ENCODE results near the gene SLC25A5. TPM values are rescaled to one million over a fixed set of nuclear protein-coding genes. Genes with fewer than 3 reads are reported as not detected.
"Not testable (repeated sequence)": the region's sequence is repeated elsewhere in the genome, so short reads cannot be mapped to it uniquely, and the experiment has no call there.

The SLC25A5 gene
- total RNA-seq, 2 experiments from 2014 or later: 705 to 726 TPM

GRCh38 chrX:119500061-119500800 is 32.0 kb downstream of the SLC25A5 start:
- ChIA-PET POLR2A (interaction anchor here (0.5 kb wide), 1 partner anchor 221 kb away, joined by 3 read pairs; no protein-coding TSS in a partner anchor), CTCF (interaction anchor here (1.0 kb wide), 1 partner anchor 17 kb away, joined by 3 read pairs; no protein-coding TSS in a partner anchor)

- POLR2A ChIA-PET: no interaction called here
- CTCF ChIA-PET: no interaction called here
Measured at GRCh38 chrX:119501511-119502148, 33.4 kb downstream of the SLC25A5 start.

GRCh38 chrX:119502727-119503483 is 34.7 kb downstream of the SLC25A5 start:
- CTCF ChIA-PET: interaction anchor here (0.9 to 1.3 kb wide), 2 partner anchors 9 to 227 kb away, joined by 3 to 4 read pairs; no protein-coding TSS in a partner anchor
- POLR2A ChIA-PET: no interaction called here

GRCh38 chrX:119503484-119503861 is 35.2 kb downstream of the SLC25A5 start:
- ChIA-PET POLR2A (no interaction called here), CTCF (interaction anchor here (0.9 to 1.3 kb wide), 2 partner anchors 10 to 226 kb away, joined by 3 to 4 read pairs; no protein-coding TSS in a partner anchor)

GRCh38 chrX:119505145-119505544 is 36.9 kb downstream of the SLC25A5 start:
- POLR2A ChIA-PET: not testable (repeated sequence)
- CTCF ChIA-PET: interaction anchor here (0.7 kb wide), 2 partner anchors 226 to 613 kb away, joined by 3 to 5 read pairs; no protein-coding TSS in a partner anchor

- ChIA-PET POLR2A (interaction anchor here (0.5 kb wide), 1 partner anchor 476 kb away, joined by 4 read pairs; no protein-coding TSS in a partner anchor), CTCF (no interaction called here)
Measured at GRCh38 chrX:119505945-119506344, 37.7 kb downstream of the SLC25A5 start.

GRCh38 chrX:119507206-119507605 is 39.0 kb downstream of the SLC25A5 start:
- CTCF ChIA-PET: interaction anchor here (0.7 kb wide), 2 partner anchors 27 to 228 kb away, joined by 3 to 4 read pairs; no protein-coding TSS in a partner anchor

GRCh38 chrX:119512146-119512800 is 44.0 kb downstream of the SLC25A5 start:
- CTCF ChIA-PET: interaction anchor here (1.2 kb wide), 1 partner anchor 18 kb away, joined by 3 read pairs; no protein-coding TSS in a partner anchor
- POLR2A ChIA-PET: no interaction called here

More at GRCh38 chrX:119507206-119507605, 39.0 kb downstream of the SLC25A5 start:
- POLR2A ChIA-PET: no interaction called here

GRCh38 chrX:119516157-119516702 is 48.0 kb downstream of the SLC25A5 start:
- ChIA-PET POLR2A (no interaction called here), CTCF (interaction anchor here (0.8 to 1.7 kb wide), 5 partner anchors 58 to 268 kb away, joined by 3 to 6 read pairs (median 3); partner anchors contain the start of gene UBE2A)

GRCh38 chrX:119518371-119518770 is 50.1 kb downstream of the SLC25A5 start:
- ChIA-PET CTCF (no interaction called here), POLR2A (interaction anchor here (0.6 kb wide), 1 partner anchor 119 kb away, joined by 3 read pairs; no protein-coding TSS in a partner anchor)

Other genes with a start within 250 kb of the SLC25A5 start
- 10 to 100 TPM; 50.7 to 51.7 TPM for gene PGRMC1, start 232.2 kb upstream of the SLC25A5 start, total RNA-seq
- gene SLC25A43, start 69.1 kb upstream of the SLC25A5 start, total RNA-seq: 10 to 100 TPM; 10.2 to 10.6 TPM
- gene STEEP1, start 97.0 kb downstream of the SLC25A5 start, total RNA-seq: 10 to 100 TPM; 27.8 to 28.6 TPM
- gene UBE2A, start 106.1 kb downstream of the SLC25A5 start, total RNA-seq: 10 to 100 TPM; 62.3 to 66.6 TPM
- 10 to 100 TPM; 28.8 to 30.4 TPM for gene NKRF, start 138.0 kb downstream of the SLC25A5 start, total RNA-seq
- 100 to 1,000 TPM; 137 to 142 TPM for gene SEPTIN6, start 224.7 kb downstream of the SLC25A5 start, total RNA-seq

Measured in activated CD8-positive, alpha-beta memory T cell treated with anti-CD3 and anti-CD28 coated beads for 36 hours (primary cell).